ENCODE measurements around the gene WDTC1. TPM values are rescaled to one million over a fixed set of nuclear protein-coding genes. Genes with fewer than 3 reads are reported as not detected.

Gene WDTC1
- total and polyA plus RNA-seq, 2 of the 8 experiments (the other 6 are each of a cell fraction or from before 2014, with no cell fraction given) = 7.5 to 18.7 TPM

- Histone ChIP-seq H3K14ac (ENCODE audit: insufficient read length) (no peak overlapping the region), H4K20me1 (replicated peaks in 1 of 2; ENCODE audit: control insufficient read depth in 1 of 2, insufficient read depth in 2 of 2, low read length in 2 of 2) (no peaks in the 10 kb centered on the region), H3K23me2 (ENCODE audit: low read depth, low read length) (no peaks in the 10 kb centered on the region), H3K4me3 (ENCODE audit: extremely low read depth in 1 of 4, insufficient read depth in 2 of 4, low read depth in 3 of 4, low read length in 4 of 4) (no peak overlapping the region), H2BK15ac (ENCODE audit: low read length) (no peak overlapping the region), H3K4me2 (ENCODE audit: insufficient read depth in 1 of 2, low read depth in 2 of 2, low read length in 2 of 2) (no peak overlapping the region; a peak in 1 of 4 replicates), H2BK12ac (ENCODE audit: low read depth, low read length) (no peak overlapping the region), H3K18ac (ENCODE audit: extremely low read depth, low read length) (no peak overlapping the region), H2BK20ac (ENCODE audit: low read length) (no peak overlapping the region), H3K36me3 (ENCODE audit: control insufficient read depth in 2 of 4, insufficient read depth in 4 of 4, low read length in 3 of 4) (no peaks in the 10 kb centered on the region; a peak in 1 of 8 replicates), H2BK120ac (replicated peaks; ENCODE audit: low read depth, low read length) (no peak overlapping the region), H3K79me2 (ENCODE audit: control insufficient read depth in 1 of 2, insufficient read depth in 2 of 2, low read length in 2 of 2) (no peaks in the 10 kb centered on the region), H2AFZ (ENCODE audit: low read length) (no peak overlapping the region), H4K5ac (ENCODE audit: insufficient read length, low read depth, low read length) (no peak overlapping the region), H3K9ac (replicated peaks in 1 of 4; ENCODE audit: extremely low read depth in 1 of 4, low read depth in 3 of 4, low read length in 3 of 4) (no peak overlapping the region), H2AK5ac (ENCODE audit: low read depth, low read length) (no peak overlapping the region), H3K56ac (replicated peaks; ENCODE audit: insufficient read length, low read depth, low read length) (no peak overlapping the region), H3K4me1 (replicated peaks in 1 of 4; ENCODE audit: control insufficient read depth in 3 of 4, insufficient read depth in 4 of 4, low read length in 3 of 4) (peaks cover 0 to 22% (median 11%) of the 10 kb centered on the region in 4 experiments; a peak in 6 of 7 replicates), H4K91ac (replicated peaks; ENCODE audit: insufficient read length, low read length) (no peak overlapping the region), H3K4ac (replicated peaks; ENCODE audit: insufficient read length, low read depth, low read length) (no peak overlapping the region), H3K23ac (ENCODE audit: insufficient read length) (no peak overlapping the region), H3K27ac (ENCODE audit: low read depth, low read length) (no peak overlapping the region), H3K9me3 (ENCODE audit: insufficient read depth in 2 of 2, low read depth in 1 of 2, low read length in 1 of 2) (no peaks in the 10 kb centered on the region), H3K27me3 (replicated peaks in 1 of 4; ENCODE audit: control insufficient read depth in 3 of 4, extremely low read depth in 1 of 4, insufficient read depth in 3 of 4, low read length in 3 of 4) (no peaks in the 10 kb centered on the region), H3K79me1 (ENCODE audit: low read depth, low read length) (no peaks in the 10 kb centered on the region), H4K8ac (ENCODE audit: extremely low read depth, insufficient read depth, low read length) (no peak overlapping the region; the same call in 1 of the 2 replicates), H2BK5ac (ENCODE audit: low read depth, low read length) (no peak overlapping the region)
- ChIA-PET CTCF (ENCODE audit: partially characterized antibody) (interaction anchor here (0.8 to 17.9 kb wide), 34 partner anchors 8 to 372 kb away, joined by 3 to 321 read pairs (median 12); partner anchors contain the start of genes AHDC1, CD164L2, FCN3 and GPR3), POLR2A (ENCODE audit: partially characterized antibody) (interaction anchor here (0.9 to 2.4 kb wide), 7 partner anchors 9 to 98 kb away, joined by 3 to 8 read pairs (median 3); no protein-coding TSS in a partner anchor)
- no peak for TF ChIP-seq RXRA (IDR thresholded peaks at IDR 0.05; ENCODE audit: insufficient read depth, low read depth, low read length)
- TF ChIP-seq ZNF274 (IDR thresholded peaks at IDR 0.05; ENCODE audit: borderline replicate concordance, extremely low read depth, low read length) = no peak
- no peak for TF ChIP-seq POLR2A (IDR thresholded peaks at IDR 0.05; ENCODE audit: control extremely low read depth in 1 of 2, low read depth in 2 of 2, low read length in 2 of 2)
- no peak for TF ChIP-seq BACH1 (IDR thresholded peaks at IDR 0.05; ENCODE audit: low read length)
- TF ChIP-seq RFX5 (IDR thresholded peaks at IDR 0.05; ENCODE audit: borderline replicate concordance, low read depth, low read length) = no peak
- TF ChIP-seq HDAC6 (IDR thresholded peaks at IDR 0.05; ENCODE audit: low read depth, low read length) = no peak
- TF ChIP-seq ATF2 (IDR thresholded peaks at IDR 0.05; ENCODE audit: low read length) = no peak
- no peak for TF ChIP-seq MAFK (IDR thresholded peaks at IDR 0.05; ENCODE audit: low read depth, low read length)
- TF ChIP-seq EGR1 (IDR thresholded peaks at IDR 0.05; ENCODE audit: borderline replicate concordance, low read depth, low read length) = no peak
- no peak for TF ChIP-seq CBX5 (IDR thresholded peaks at IDR 0.05; ENCODE audit: low read depth, low read length)
- WGBS, 2 experiments (ENCODE audit: extremely low coverage in 1 of 2, insufficient coverage in 1 of 2, insufficient read length in 1 of 2, insufficient replicate concordance in 2 of 2, low coverage in 1 of 2, low lambda C conversion rate in 2 of 2, missing lambda C conversion rate in 1 of 2) = 89% methylated on average over 7 of the region's 8 CpGs; no CpG with 5 or more reads in 1 of the 2 experiments
- no peak for FAIRE-seq
- DNase-seq (ENCODE audit: low read depth in 1 of 2, low spot score in 2 of 2) = no peak
Measured at GRCh38 chr1:27298632-27299384, 64.4 kb downstream of the WDTC1 start.
